CD4-positive, alpha-beta T cell (primary cell): ENCODE results near the gene PBX2. TPM values are rescaled to one million over a fixed set of nuclear protein-coding genes. Genes with fewer than 3 reads are reported as not detected.
A peak's percentile ranks its signal among the peaks of the same experiment; 100 is the strongest.

Source experiments
- ATAC-seq: fragments of 200-7000 bp; cut with Tn5 transposase; one replicate; pipeline ENCODE4 v1.10.0; 2022; ENCODE audit warnings: mild to moderate bottlenecking; ENCODE audit not compliant: poor library complexity
- CTCF ChIA-PET: fragments of 350-600 bp; sonication (Branson Sonifier 250); formaldehyde crosslinking; loops from one replicate; lab custom pipeline; 2021; ENCODE audit warnings: antibody characterized with exemption, inconsistent platforms; lab: Charles Lee
- POLR2A ChIA-PET: fragments of 350-600 bp; sonication (Branson Sonifier 250); formaldehyde crosslinking; loops from one replicate; lab custom pipeline; 2021; ENCODE audit warnings: antibody characterized with exemption, inconsistent platforms; lab: Charles Lee
- DNase-seq, 14 experiments: peaks; one replicate each; pipeline ENCODE4 v3.0.0-alpha.2; 2013 to 2020; ENCODE audit warnings: mixed read lengths in 2 of 14
- H3K27ac ChIP-seq, 2 donors: one replicate each; pipeline versions ENCODE4 v1.5.1 to v1.7.0; 2013; ENCODE audit warnings: low read length in 2 of 2, low read depth in 1 of 2, mild to moderate bottlenecking in 1 of 2
- H3K27me3 ChIP-seq, 2 experiments: 1 replicate in 1 of 2; 2 replicates in 1 of 2; pipeline versions ENCODE4 v1.6.1 to v1.7.0; 2013; ENCODE audit warnings: low read length in 2 of 2, control low read depth in 1 of 2, mild to moderate bottlenecking in 1 of 2, moderate library complexity in 1 of 2; ENCODE audit not compliant: insufficient read depth in 2 of 2, control insufficient read depth in 1 of 2
- H3K36me3 ChIP-seq: one replicate; pipeline ENCODE4 v1.6.1; 2013; ENCODE audit warnings: low read length, control low read depth; ENCODE audit not compliant: insufficient read depth
- H3K4me1 ChIP-seq: one replicate; pipeline ENCODE4 v1.6.1; 2013; ENCODE audit warnings: low read length, control low read depth; ENCODE audit not compliant: insufficient read depth
- H3K4me3 ChIP-seq: one replicate; pipeline ENCODE4 v1.5.1; 2013; ENCODE audit warnings: mild to moderate bottlenecking, low read length, moderate library complexity
- H3K9me3 ChIP-seq, 2 experiments: 1 replicate in 1 of 2; 2 replicates in 1 of 2; pipeline versions ENCODE4 v1.6.1 to v1.7.0; 2013; ENCODE audit warnings: low read length in 2 of 2, mild to moderate bottlenecking in 2 of 2, control low read depth in 1 of 2, moderate library complexity in 1 of 2; ENCODE audit not compliant: control insufficient read depth in 1 of 2, insufficient read depth in 1 of 2
- H3K27ac Mint-ChIP-seq: one replicate; pipeline ENCODE4 v1.8.0; 2020; ENCODE audit warnings: mixed read lengths
- H3K27me3 Mint-ChIP-seq: one replicate; pipeline ENCODE4 v1.8.0; 2021; ENCODE audit warnings: mixed read lengths
- H3K36me3 Mint-ChIP-seq: one replicate; pipeline ENCODE4 v1.8.0; 2021; ENCODE audit warnings: low read depth, mixed read lengths
- H3K4me1 Mint-ChIP-seq: one replicate; pipeline ENCODE4 v1.8.0; 2021; ENCODE audit warnings: low read depth, mixed read lengths
- H3K4me3 Mint-ChIP-seq: one replicate; pipeline ENCODE4 v1.8.0; 2020; ENCODE audit warnings: mild to moderate bottlenecking, mixed read lengths
- H3K9me3 Mint-ChIP-seq: one replicate; pipeline ENCODE4 v1.8.0; 2020; ENCODE audit warnings: mixed read lengths
- intact Hi-C, 2 experiments: fragments of 100-400 bp; cut with DNase I in 1 of 2; cut with micrococcal nuclease in 1 of 2; formaldehyde crosslinking; loops; one replicate each; pipeline versions ENCODE4 v1.15.1 to v1.9.0; 2023 to 2025; cut with DNase I, micrococcal nuclease
- total RNA-seq, 174 experiments: library from RNA in 2 of 174; stranded (reverse) in 2 of 174; gene quantifications; one replicate each; pipeline ENCODE4 v1.2.3 and lab custom pipeline; 2021 to 2026
- TF ChIP-seq, protein P1 (sequence below): fragments of 200-600 bp; IDR thresholded peaks from one replicate; pipeline ENCODE4 v1.8.0; 2022; ENCODE audit warnings: antibody characterized with exemption, mild to moderate bottlenecking

Gene PBX2
- total RNA-seq, 2 experiments from 2014 or later: 62.0 to 65.6 TPM

DNA sequence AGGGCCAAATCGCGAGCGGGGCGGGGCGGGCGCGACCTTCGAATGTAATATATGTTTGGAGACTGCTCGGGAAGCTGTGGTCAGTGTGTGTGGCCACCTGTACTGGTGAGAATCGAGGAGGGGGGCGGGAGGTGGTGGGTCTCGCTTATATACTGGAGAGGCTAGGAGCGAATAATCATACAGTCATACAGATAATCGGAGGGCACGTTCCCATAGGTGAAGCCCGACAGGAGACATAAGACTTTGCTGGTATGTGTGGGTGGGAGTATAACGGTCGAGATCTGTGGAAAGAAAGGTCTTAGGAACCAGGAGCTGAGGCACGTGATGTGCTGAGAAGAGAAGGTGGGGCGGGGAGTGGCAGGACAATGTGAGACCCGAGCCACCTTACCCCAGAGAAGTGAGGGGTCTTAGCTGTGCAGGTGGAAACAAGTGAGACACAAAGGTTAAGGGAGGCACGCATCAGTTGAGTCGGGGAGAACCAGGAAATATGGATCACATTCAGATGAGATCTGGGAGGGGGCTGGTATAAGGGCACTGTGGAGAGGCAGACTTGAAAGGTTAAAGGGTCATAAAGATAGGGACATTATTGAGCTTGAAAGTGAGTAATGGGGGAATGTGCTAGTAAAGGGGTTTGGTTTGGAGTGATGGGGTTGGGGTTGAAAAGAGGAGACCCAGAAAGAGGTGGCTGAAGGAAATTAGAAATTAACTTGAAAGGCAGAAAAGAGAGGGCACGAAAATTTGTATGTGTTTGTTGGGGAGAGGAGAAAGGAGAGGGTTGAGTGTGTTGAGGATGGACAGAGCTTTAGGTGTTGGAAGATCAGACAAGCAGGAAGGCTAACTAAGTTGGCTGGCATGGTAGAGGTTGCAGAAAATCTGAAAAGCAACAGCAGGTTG lies 11.2 kb downstream of the PBX2 start:
- ChIA-PET POLR2A (interaction anchor here (1.3 to 8.1 kb wide), 2 partner anchors 14 to 793 kb away, joined by 5 to 242 read pairs; partner anchors contain the start of genes GPSM3 and PBX2), CTCF (interaction anchor here (1.2 to 2.8 kb wide), 2 partner anchors 17 kb away, joined by 5 to 14 read pairs; no protein-coding TSS in a partner anchor)
- Mint-ChIP-seq H3K27ac (peak overlapping the region; percentile 85), H3K27me3 (no peaks in the 10 kb centered on the region), H3K4me3 (peak overlapping the region; percentile 91), H3K9me3 (no peaks in the 10 kb centered on the region), H3K36me3 (peaks cover 57% of the 10 kb centered on the region), H3K4me1 (peaks cover 57% of the 10 kb centered on the region)
- ATAC-seq (no peak), DNase-seq (no peak)
- peak overlapping the region; percentile 91 for H3K4me3 ChIP-seq
- intact Hi-C loops: loop anchor here (1.0 to 10.0 kb wide), 5 partner anchors 12 to 221 kb away; partner anchors contain the start of genes DXO (in 1 of the 2), NELFE (in 1 of the 2), PBX2 (in 1 of the 2) and PPT2 (in 1 of the 2)
- no peaks in the 10 kb centered on the region for H3K27me3 ChIP-seq
- peaks cover 37% of the 10 kb centered on the region for H3K36me3 ChIP-seq
- peak overlapping the region; percentile 93 to 98 for H3K27ac ChIP-seq
- peaks cover 70% of the 10 kb centered on the region for H3K4me1 ChIP-seq
- TF ChIP-seq, protein P1, sequence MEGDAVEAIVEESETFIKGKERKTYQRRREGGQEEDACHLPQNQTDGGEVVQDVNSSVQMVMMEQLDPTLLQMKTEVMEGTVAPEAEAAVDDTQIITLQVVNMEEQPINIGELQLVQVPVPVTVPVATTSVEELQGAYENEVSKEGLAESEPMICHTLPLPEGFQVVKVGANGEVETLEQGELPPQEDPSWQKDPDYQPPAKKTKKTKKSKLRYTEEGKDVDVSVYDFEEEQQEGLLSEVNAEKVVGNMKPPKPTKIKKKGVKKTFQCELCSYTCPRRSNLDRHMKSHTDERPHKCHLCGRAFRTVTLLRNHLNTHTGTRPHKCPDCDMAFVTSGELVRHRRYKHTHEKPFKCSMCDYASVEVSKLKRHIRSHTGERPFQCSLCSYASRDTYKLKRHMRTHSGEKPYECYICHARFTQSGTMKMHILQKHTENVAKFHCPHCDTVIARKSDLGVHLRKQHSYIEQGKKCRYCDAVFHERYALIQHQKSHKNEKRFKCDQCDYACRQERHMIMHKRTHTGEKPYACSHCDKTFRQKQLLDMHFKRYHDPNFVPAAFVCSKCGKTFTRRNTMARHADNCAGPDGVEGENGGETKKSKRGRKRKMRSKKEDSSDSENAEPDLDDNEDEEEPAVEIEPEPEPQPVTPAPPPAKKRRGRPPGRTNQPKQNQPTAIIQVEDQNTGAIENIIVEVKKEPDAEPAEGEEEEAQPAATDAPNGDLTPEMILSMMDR: no peak
- no peaks in the 10 kb centered on the region for H3K9me3 ChIP-seq

DNA sequence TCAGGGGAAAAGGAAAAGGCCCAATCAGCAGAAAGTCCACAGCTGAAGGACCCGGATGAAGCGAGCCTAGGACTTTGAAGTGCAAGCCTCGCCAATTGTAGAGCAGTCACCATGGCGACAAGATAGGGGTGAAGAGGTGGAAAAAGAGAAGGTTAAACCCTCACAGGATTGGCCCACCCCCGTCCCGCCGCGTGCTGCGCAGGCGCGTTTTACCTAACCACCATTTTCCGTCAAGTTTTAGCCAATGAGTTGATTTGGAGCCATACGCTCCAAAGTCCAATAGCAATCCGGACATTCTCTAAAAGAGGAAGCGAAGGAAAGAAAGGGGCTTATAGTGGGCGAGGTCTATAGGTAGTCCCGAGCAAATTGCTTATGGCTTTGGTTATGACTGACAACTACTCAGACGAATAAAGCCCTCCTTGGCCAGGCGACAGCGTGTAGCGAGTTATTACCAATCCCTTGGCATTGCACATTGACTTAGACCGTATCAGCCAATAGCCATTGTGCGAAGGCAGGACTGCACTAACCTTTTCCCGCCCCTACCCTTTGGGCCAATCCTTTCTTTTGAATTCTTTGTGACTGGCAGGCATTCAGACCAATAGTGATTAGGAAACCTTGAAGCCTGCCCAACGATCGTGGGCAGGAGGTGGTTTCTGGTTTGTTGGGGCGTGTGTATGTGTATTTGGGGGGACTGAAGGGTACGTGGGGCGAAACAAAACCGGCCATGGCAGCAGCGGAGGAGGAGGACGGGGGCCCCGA lies 12.0 kb downstream of the PBX2 start, which contains the start of gene RNF5:
Gene RNF5, plus strand, starts transcription at position 618 of the 759 bp plus-strand sequence. Its CDS starts 107 bp downstream, at position 725.
- DNase-seq: peak; percentile 83 to 99 (median 92)
- intact Hi-C loops: loop anchor here (1.0 to 10.0 kb wide), 6 partner anchors 12 to 221 kb away; partner anchors contain the start of genes FKBPL (in 2 of the 2), DXO (in 1 of the 2), NELFE (in 1 of the 2) and PBX2 (in 1 of the 2)
- peak; percentile 81 for ATAC-seq
- ChIA-PET CTCF (interaction anchor here (0.9 to 2.8 kb wide), 2 partner anchors 17 to 49 kb away, joined by 3 to 14 read pairs; no protein-coding TSS in a partner anchor), POLR2A (interaction anchor here (0.9 to 8.1 kb wide), 10 partner anchors 9 to 794 kb away, joined by 3 to 242 read pairs (median 4); partner anchors contain the start of genes ATF6B, BAG6, FKBPL and GPSM3)
- Histone ChIP-seq H3K4me1 (peaks cover 79% of the 10 kb centered on the region), H3K4me3 (peak within 1 kb of the TSS; percentile 91), H3K27ac (peak within 1 kb of the TSS; percentile 93 to 98), H3K27me3 (no peaks in the 10 kb centered on the region), H3K9me3 (no peaks in the 10 kb centered on the region), H3K36me3 (peaks cover 28% of the 10 kb centered on the region)
- H3K4me3 Mint-ChIP-seq: peak within 1 kb of the TSS; percentile 91
- no peaks in the 10 kb centered on the region for H3K9me3 Mint-ChIP-seq
- H3K27me3 Mint-ChIP-seq: no peaks in the 10 kb centered on the region
- H3K4me1 Mint-ChIP-seq: peaks cover 65% of the 10 kb centered on the region
- TF ChIP-seq, protein P1: no peak
- H3K27ac Mint-ChIP-seq: peak within 1 kb of the TSS; percentile 85
- peaks cover 53% of the 10 kb centered on the region for H3K36me3 Mint-ChIP-seq
